ENCODE measurements around the gene PLCL2.

- no peak for TF ChIP-seq CTCF (IDR thresholded peaks at IDR 0.05; ENCODE audit: insufficient read depth, low read length, poor library complexity, severe bottlenecking)
- TF ChIP-seq EZH2phosphoT487 (conservative IDR thresholded peaks at IDR 0.05; ENCODE audit: low read length): no peak
Observed at GRCh38 chr3:16906682-16907081, 21.9 kb downstream of the PLCL2 start.

All from SU-DHL-6 (cell line).